Measurements from ENCODE around the gene ADGRB3.

The ADGRB3 gene

DNA sequence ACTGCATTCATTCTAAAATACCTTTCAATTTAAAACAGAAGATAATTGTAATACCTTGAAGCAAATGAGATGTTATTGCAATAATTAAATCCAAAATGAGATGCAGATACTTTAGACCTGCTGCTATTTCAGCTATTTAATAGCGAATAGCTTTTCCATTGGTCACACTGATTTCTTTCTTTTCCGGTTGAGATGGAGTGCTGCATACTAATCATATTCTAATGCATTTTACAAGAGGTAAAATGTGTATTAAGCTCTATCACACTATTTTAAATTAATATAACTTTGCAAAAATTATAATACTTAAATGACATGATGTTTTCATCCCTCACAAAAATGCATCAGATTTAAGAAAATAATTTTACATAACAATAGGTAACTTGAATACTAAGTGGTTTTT lies 74.0 kb downstream of the ADGRB3 start:
- DNase-seq = no peak

DNA sequence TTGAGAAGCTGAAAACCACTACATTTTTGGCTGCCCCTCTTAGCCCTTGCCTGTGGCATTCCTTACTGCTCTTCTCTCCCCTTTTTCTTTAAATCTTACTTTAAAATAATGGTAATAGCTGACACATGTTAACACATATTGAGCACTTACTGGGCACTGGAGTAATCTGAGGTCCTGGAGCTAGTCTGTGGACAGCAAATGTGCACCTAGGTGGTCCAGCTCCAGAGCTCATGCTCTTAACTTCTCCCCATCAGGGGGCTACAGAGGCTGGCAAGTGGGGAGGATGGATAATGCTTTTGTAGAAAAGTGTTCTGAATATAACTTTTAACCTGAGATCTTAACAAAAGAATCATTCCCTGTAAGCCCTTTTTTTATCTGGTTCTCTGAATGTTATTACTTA lies 74.8 kb downstream of the ADGRB3 start:
- DNase-seq = no peak

DNA sequence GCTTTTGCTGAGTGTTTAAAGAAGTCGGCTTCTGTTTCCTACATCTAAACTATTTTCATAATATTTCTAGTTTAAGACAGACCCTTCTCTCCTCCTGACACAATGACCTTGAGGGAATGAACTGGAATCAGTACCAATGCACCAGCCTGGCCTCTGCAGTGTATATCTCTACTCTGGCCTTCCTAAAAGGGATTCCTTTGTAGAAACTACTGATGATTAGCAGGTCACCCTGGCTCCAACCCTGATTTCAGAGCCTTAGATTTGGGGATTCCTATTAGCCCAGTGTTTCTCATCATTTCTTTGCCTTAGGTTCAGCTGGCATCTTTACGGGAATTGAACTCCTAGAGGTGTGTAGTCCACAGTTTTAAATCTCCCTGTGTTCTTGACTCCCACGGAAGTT lies 75.4 kb downstream of the ADGRB3 start:
- no peak for DNase-seq

DNA sequence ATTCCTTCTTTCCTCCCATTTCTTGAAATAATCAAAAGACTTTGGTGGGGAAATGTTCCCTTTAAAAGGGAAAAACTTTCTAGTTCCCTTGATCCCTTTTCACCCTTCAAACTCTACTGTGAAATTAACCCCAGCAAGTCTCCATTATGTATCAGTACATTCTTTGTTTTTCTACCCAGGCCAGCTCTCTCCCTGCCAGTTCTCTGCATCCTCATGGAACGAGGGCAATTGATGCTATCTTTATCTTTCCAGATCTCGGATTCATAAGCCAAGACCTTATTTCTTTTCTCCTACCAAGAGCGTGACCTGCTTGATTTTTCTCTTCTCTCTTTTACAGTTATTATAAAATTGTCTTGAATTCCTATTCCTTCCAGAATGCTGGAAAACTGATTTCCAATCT lies 75.8 kb downstream of the ADGRB3 start:
- no peak for DNase-seq

DNA sequence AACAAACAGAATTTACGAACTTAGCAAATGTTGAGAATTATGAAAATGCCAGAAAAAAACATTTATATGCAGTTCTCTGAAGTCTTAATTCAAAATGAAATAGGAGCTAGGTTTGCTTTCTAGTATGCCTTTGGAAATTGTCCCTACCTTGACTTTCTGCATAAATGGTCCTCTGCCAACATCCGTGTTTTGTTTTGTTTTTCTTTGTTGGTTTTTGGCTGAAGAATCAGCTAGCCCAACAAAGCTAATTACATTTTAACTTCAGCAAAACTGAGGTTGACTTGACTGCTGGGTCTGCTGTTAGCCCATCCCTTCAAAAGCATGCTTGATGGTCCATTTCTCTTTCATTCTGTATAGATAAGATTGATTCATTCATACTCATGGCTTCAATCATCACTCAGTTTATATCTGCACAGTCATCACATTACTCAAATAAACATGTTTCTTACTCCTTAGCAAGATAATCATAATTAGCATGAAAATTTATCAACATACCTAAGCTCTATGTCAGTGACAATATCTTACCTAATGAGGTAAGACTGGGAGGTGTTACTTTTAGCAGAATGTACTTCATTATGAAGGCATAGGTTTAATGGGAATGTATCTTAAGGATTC lies 76.4 kb downstream of the ADGRB3 start:
- DNase-seq = no peak

DNA sequence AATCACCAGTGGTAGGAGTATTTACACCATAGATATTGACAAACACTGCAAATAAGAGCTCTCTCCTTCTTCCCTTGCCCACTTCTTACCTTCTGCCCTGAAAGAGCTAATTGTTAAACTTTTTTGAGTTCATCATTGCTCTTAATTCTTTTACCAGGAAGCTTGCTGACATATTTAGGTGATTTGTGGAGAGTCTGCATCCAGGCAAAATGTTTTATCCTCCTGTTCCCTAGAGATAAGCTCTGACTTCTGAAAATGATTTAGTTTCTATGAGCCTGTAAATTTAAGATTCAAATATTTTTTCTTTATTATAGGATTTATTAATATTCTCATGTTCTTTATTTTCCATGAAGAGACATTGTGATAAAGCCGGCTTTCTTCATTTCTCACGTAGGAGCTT lies 81.5 kb downstream of the ADGRB3 start:
- no peak for DNase-seq

DNA sequence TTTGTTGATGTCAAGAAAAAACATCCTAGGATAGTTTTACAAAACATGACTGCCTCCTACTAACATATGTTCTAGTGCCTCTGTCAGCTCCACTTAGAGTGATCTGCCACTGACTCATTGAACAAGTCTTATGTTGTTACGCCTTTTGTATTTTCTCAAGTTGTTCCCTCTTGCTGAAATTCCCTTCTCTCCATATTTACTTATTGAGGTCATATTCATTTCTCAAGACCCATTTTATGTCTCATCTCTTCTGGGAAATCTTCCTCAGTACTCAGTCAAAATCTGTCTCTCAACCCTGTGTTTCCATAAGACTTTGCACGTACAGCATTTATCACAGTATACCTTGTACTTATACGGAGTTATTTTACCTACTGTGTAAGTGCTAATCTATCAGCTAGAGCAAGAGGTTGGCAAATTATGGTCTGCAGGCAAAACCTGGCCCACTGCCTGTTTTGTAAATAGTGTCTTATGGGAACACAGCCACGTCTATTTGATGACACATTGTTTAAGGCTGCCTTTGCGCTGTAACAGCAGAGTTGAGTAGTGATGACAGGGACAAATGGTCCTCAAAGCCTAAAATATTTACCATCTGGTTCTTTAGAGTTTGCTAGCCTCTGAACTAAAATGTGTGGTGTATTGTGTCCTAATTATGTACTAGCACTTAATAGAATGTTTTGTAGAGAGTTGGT lies 83.4 kb downstream of the ADGRB3 start:
- DNase-seq = no peak

DNA sequence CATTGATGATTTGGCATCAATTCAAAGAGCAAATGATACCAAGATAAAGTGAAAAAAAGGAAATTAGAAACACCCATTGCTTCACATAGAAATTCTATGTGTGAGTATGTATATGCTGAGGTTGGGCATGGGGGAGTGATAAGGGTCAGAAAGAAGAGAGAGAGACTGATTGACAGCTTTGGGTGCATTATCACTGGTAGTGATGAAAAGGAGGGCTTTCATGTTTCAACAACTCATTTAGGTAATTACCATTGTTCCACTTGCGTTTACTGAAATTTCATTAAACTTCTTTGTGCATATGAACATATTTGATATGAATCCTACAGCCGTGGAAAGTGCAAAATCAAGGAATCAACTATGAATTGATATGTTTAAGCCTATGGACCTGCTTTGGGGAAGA lies 84.7 kb downstream of the ADGRB3 start:
- DNase-seq = no peak

DNA sequence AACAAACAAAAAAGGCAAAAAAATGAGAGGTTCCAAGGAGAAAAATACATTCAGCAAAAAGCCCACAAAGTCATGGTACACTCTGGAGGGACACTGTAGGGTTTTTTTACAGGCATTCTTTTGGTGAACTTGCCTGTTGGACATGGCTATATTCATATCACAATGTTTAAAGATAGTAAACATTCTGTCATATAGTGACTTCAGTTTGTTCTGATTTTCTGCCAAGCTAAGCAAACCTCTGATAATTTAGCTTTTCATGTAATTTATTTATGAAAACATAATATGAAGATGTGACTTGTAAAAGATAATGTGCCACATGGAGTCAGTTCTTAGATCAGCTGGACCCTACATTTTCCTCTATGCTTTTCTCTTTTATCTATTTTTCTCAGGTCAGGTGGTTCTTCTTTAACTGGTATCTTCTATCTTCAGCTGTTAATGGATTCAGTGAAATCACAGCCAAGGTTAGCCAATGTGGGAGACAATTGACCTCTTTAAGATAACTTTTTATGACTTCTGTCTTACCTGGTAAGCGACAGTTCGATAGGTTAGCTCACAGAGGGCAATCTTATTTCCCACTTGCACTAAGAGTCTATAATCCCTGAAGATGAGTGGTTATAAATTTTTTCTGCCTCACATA lies 87.9 kb downstream of the ADGRB3 start:
- DNase-seq = no peak

DNA sequence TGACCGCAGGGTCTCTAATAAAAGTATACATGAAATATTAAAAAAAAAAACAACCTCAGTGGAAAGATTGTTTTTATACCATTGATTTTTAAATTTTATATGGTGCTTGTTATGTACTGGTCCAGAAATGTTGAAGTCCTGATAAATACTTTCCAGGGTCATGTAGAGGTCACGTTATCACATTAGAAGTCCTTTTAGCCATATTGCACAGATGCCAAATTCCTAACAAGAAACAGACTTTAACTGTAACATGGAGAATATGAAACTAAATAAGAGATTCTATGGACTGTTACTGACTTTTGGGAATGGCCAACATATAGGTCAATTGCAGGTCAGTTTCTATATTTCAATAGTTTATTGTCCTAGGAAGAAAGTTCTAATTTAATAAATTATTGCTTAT lies 89.0 kb downstream of the ADGRB3 start:
- DNase-seq = no peak

DNA sequence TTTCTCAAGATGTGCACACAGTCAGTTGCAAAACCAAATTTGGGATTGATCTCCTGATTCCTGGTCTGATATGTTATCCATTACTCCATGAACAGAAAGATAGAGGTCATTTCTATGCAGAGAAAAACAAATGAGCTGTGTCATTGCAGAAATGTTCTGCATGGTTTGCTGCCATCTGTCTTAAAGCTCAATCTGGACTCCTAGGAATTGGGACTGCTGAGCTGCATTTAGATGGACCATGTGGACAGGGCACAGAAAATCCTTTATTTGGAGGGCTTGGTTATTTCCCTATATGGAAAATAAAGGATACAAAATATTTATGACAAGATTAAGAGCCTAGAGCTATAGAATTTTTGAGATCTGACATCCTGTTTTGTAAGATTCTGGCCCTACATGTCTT lies 91.3 kb downstream of the ADGRB3 start:
- no peak for DNase-seq

DNA sequence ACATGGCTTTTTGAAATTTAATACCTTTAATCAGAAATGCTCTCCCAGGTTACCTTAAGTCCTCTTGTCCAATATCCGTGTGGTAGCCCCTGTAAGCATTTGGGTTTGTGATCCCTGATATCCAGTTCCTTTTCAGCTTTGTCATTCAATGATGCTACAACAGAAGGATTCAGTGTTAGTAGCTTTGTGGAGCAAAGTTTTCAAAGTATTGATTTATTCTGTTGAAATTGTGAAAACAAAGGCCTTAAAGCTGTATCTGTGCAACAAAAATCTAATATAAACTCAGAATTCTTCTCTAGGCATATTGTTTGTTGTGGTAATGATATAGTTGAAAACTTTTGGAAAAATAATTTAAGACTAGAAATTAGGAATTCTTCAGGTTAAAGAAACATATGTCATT lies 91.9 kb downstream of the ADGRB3 start:
- no peak for DNase-seq

DNA sequence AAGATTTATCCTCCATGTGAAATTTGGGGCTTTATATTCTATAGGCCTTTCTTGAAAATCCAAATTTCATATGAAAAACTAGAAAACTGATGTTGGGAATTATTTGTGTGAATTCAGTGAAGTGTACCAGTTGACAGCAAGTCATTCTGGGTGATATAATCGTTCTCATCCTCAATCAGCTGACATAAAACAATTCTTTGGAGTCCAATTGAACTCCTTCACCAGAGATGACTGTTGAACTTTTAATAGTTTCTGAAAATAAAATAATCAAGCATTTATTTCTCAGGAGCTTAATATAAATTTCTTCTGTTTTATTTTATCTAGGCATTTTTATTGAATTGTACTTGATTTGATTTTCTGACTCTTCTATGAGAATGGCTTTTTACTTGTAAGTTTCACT lies 92.6 kb downstream of the ADGRB3 start:
- no peak for DNase-seq

DNA sequence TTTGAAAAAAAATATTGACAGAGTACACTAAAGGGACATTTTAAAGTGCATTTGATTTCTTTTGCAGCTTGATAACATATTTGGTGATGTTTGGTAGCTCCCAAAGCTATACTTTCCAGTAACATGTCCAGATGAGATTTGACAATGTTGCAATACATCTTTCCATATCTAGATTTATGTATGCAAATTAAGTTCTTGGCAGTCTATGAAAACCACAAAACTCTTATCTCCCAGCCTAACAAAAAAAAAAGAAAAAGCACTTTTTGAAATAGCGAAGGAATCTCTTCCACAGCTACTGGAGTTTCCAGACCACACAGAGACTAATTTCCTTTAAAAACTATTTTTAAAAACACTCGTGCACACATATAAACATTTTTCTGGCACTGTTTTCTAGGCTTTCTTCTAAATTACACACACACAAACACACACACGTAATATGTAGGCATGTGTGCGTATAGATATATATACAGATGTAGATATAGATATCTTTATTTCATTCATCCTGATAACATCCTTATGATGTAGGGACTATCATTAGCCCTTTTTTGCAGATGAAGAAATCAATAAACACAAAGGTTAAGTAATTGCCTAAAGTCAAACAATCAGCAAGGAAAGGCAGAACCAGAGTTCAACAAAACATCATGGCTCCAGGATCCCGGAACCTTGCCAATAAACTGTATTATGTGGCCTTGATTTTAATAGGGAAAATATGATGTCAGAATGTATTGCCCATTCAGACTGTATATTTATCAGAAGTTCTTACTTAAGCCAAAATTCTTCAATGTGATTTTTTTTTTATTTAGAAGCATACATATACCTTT lies 93.3 kb downstream of the ADGRB3 start:
- DNase-seq = no peak

DNA sequence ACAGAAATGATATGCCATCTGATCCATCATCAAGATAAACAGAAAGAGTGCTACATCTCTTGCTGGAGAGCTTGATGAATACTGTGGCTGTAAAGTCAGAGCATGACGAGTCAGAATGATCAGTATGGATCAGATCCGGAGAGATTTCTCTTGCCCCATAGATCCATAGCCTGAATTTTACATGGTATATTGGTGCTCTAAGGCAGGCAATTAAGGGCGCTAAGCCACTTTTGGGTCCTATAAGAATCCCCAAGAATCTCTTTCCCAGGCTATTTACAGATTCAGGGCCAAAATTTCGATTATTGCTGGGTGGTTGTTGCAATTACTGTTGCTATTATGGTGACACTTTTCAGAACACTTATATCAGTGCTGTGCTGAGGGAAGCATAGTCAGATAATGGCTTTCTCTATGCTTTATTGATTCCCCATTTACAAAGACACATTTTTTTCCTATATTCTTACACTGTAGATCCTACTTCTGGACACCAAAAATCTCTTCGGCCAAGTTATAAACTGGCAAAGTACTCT lies 94.4 kb downstream of the ADGRB3 start:
- no peak for DNase-seq

DNA sequence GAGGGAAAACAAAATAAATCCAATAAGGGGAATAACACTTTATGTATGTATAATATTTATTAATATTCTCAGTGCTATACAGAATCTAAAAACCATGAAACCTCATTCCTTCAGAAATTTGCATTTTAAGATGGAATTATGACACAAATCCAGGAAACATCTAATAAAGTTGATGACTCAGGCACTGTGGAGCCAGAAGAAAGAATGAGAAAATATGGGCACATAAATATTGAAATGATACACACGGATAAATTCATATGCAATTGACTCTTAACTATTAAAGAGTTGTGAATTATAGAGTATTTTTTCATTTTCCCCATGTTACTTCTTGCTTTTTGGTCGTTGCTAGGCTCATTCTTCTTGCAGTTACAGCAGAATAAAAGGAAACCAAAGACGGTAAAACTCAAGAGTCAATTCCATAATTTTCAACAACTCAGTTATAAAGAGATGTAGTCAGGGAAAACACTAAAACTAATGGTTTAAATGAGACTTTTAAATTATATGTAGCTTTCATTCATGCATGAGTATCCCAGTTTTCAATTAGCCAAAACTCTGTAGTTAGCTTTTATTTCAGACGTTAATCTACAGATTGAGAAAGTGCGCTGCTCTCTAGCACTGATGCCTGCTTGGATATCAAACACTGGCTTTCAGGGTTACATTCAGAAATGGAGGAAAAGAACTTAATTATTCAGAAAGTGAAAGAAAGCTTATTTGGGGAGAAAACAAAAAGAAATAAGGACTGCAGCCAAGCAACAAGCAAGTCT lies 95.4 kb downstream of the ADGRB3 start:
- DNase-seq = no peak

DNA sequence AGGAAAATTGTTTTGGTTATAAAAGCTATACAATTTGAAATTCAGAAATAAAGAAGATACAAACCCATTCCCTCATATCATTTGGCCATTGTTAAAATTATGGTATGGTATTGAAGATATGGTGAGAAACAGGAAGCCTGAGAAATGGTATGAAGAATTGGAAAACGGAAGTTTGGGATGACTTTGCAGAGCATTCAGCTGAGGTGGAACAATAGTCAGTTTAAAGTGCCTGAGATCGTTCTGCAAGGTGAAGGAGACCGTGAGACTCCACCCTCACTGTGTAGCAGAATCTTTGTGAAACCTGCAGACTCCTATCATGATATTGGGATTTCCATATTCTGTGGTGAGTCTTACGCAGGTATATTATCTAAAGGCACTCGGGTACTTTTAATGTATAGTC lies 97.3 kb downstream of the ADGRB3 start:
- DNase-seq = no peak

DNA sequence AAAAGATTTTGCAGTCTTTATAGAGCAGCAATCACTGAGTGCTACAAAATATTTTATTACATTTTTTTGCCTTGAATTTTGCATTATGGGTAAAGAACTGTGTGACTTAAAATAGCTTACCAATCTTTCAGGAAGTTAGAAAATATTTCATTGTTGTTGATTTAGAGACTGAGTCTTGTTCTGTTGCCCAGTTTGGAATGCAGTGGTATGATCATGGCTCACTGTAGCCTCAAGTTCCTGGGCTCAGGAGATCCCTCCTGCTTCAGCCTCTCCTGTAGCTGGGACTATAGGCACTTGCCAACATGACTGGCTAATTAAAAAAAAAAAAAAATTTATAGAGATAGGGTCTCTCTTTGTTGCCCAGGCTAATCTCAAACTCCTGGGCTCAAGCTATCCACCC lies 100.8 kb downstream of the ADGRB3 start:
- DNase-seq = no peak

DNA sequence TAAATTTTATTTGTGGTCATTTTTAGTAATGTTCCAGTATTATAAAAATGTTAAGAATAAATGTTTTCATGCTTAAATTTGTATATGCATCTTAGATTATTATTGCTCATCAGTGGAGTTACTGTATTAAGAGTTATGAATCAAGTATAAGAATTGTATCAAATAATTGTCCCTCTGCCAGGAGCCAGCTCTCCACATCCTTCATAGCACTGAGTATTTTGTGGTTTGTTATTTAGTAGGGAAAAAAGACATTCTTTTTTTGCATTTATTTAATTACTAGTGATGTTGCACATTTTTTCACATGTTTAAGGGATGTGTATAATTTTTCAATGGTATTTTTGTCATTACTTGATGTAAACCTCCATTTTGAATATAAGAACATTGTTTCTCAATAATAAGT lies 102.0 kb downstream of the ADGRB3 start:
- DNase-seq = no peak

DNA sequence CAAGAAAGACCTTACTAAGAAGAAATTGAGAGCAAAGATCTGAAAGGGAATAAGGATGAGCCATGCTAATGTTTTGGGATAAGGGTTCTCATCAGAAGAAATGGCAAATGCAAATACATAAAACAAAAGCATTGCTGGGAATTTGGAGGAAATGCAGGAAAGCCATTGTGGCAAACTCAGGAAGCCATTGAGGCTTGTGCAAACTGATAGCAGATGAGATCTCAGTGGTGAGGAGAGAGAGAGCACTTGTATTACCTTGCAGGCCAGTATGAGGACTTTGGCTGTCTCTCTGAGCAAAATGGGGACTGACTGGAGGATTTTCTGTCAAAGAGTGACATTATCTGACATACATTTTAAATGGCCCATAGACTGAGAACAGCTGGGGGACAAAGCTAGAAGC lies 103.0 kb downstream of the ADGRB3 start:
- no peak for DNase-seq

DNA sequence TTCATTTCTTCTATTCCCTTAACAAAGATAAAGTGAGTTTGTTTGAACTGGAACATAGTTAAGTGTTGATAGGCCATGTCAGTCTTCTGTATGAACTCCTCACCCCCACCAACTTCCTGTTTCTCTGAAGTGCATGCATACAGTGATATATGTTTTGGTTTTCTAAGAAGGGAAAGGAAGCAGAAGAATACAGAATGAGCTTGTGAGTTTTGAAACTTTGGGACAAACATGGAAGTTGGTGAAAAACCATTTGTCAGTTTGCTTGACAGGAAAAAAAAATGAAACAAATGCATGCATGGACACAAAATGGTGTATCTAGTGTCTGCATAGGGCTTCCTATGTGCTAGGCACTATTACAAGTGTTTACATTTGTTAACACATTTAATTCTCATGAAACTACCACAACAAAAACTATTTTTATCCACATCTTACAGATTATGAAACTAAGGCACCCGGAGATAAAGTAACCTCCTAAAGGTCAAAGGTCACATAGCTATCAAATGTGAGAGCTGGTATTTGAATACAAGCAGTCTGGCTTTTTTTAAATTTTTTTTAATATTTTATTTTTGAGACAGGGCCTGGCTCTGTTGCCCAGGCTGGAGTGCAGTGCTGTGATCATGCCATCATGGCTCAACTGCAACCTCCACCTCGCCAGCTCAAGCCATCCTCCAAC lies 105.9 kb downstream of the ADGRB3 start:
- no peak for DNase-seq
